GM12864 (cell line): ENCODE measurements around the gene SRPK2.

ENCODE experiments used
- DNase-seq: peaks from one replicate; pipeline ENCODE4 v3.0.0-alpha.2; 2011; ENCODE audit warnings: low read depth
- H3K4me3 ChIP-seq: 2 replicates; pipeline ENCODE4 v1.5.1; 2011; ENCODE audit warnings: mild to moderate bottlenecking, low read depth, low read length, control low read depth
- CTCF ChIP-seq: IDR thresholded peaks from 2 replicates; pipeline ENCODE4 v1.5.1; 2011; ENCODE audit warnings: low read depth, mild to moderate bottlenecking, moderate library complexity, low read length, control low read depth, inconsistent platforms; ENCODE audit errors: missing control alignments

SRPK2 gene

DNA sequence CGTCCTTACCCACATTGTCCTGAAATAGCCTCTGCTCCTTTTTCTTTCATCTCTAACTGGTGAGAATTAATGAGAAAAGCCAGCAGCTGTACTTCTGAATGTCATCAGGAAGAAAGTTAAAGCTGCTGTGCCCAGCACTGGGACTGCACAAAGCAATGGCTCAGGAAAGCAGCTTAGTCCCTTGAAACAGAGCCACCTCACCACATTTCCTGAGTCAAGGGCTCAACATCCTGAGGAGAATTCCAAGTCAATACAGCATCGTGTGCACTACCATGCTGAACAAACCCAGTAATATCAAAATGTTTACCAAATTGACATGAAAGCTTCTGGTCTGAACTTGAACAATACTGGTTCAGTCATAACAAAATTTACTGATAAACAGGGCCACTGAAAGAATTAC, 234.6 kb downstream of the SRPK2 start:
- H3K4me3 ChIP-seq, result no peak overlapping the region
- no peak for TF ChIP-seq CTCF
- DNase-seq, result no peak

- H3K4me3 ChIP-seq, result no peak overlapping the region
- DNase-seq, result no peak
- no peak for TF ChIP-seq CTCF
Observed at GRCh38 chr7:105153531-105153930, 235.2 kb downstream of the SRPK2 start.

GRCh38 chr7:105151152-105151551, 237.6 kb downstream of the SRPK2 start:
- no peak overlapping the region for H3K4me3 ChIP-seq
- no peak for DNase-seq
- TF ChIP-seq CTCF, result no peak

- H3K4me3 ChIP-seq, result no peak overlapping the region
- no peak for TF ChIP-seq CTCF
- DNase-seq, result no peak
Observed at GRCh38 chr7:105149827-105150226, 238.9 kb downstream of the SRPK2 start.

DNA sequence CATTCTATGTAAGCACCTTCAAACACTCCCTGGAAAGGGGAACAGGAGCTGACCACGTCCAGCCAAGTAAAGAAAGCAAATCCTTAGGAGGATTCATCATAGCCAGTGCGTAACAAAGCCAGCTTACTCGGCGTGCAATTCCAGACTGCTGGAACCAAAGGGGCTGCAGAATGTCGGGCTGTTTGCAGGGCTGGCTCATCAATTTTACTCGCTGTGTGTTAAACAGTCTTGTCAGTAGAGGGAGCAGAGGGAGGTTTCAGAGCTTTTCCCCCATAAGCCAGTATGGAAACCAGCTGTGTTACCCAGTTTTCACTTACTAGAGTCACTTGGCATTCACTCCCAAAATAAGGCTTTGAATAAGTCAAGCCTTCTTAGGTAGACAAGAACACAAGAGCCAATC, 247.7 kb downstream of the SRPK2 start:
- TF ChIP-seq CTCF, result peak; percentile 34
- DNase-seq, result no peak
- H3K4me3 ChIP-seq, result no peak overlapping the region

GRCh38 chr7:105139381-105139780, 249.3 kb downstream of the SRPK2 start:
- TF ChIP-seq CTCF, result no peak
- DNase-seq, result no peak
- H3K4me3 ChIP-seq, result no peak overlapping the region

GRCh38 chr7:105137898-105138297, 250.8 kb downstream of the SRPK2 start:
- TF ChIP-seq CTCF, result no peak
- no peak overlapping the region for H3K4me3 ChIP-seq
- no peak for DNase-seq
